Astrocyte (in vitro differentiated cells and primary cell): ENCODE results near the gene LRRC37A. TPM values are rescaled to one million over a fixed set of nuclear protein-coding genes. Genes with fewer than 3 reads are reported as not detected.
A peak's percentile ranks its signal among the peaks of the same experiment; 100 is the strongest.
"Not testable (repeated sequence)": the region's sequence is repeated elsewhere in the genome, so short reads cannot be mapped to it uniquely, and the experiment has no call there.

Source experiments
- DNase-seq: peaks from one replicate; pipeline ENCODE4 v3.0.0-alpha.2; 2010; ENCODE audit warnings: low read depth
- FAIRE-seq: peaks from 2 replicates; lab custom pipeline; 2011; peaks lifted over from hg19 to GRCh38; lab: Jason Lieb, UNC
- H2AFZ ChIP-seq: 2 replicates; pipeline ENCODE4 v1.6.0; 2012; ENCODE audit warnings: low read depth, low read length, inconsistent platforms
- H3K27ac ChIP-seq: 2 replicates; pipeline ENCODE4 v1.5.1; 2011; ENCODE audit warnings: low read depth, low read length, inconsistent platforms
- H3K27me3 ChIP-seq: 2 replicates; pipeline ENCODE4 v1.6.0; 2011; ENCODE audit warnings: low read length, inconsistent platforms; ENCODE audit not compliant: insufficient read depth
- H3K36me3 ChIP-seq: 2 replicates; pipeline ENCODE4 v1.5.1; 2011; ENCODE audit warnings: low read length, inconsistent platforms; ENCODE audit not compliant: insufficient read depth
- H3K4me1 ChIP-seq: 2 replicates; pipeline ENCODE4 v1.5.1; 2011; ENCODE audit warnings: low read length, inconsistent platforms; ENCODE audit not compliant: insufficient read depth
- H3K4me2 ChIP-seq: 2 replicates; pipeline ENCODE4 v1.6.0; 2012; ENCODE audit warnings: low read length, inconsistent platforms
- H3K4me3 ChIP-seq: 2 replicates; pipeline ENCODE4 v1.5.1; 2011; ENCODE audit warnings: low read depth, mild to moderate bottlenecking, low read length, inconsistent platforms; ENCODE audit not compliant: insufficient read depth
- H3K79me2 ChIP-seq: 2 replicates; pipeline ENCODE4 v1.6.0; 2012; ENCODE audit warnings: mild to moderate bottlenecking, low read length, inconsistent platforms; ENCODE audit not compliant: insufficient read depth
- H3K9ac ChIP-seq: 2 replicates; pipeline ENCODE4 v1.6.0; 2012; ENCODE audit warnings: mild to moderate bottlenecking, low read length, inconsistent platforms
- H3K9me3 ChIP-seq: 2 replicates; pipeline ENCODE4 v1.5.1; 2012; ENCODE audit warnings: low read depth, mild to moderate bottlenecking, low read length, inconsistent platforms; ENCODE audit not compliant: insufficient read depth
- H4K20me1 ChIP-seq: 2 replicates; pipeline ENCODE4 v1.6.0; 2012; ENCODE audit warnings: low read length, inconsistent platforms; ENCODE audit not compliant: insufficient read depth
- H3K27ac Mint-ChIP-seq: one replicate; pipeline ENCODE4 v1.8.0; 2021; ENCODE audit warnings: mild to moderate bottlenecking, mixed read lengths; ENCODE audit not compliant: unreplicated experiment
- H3K27me3 Mint-ChIP-seq: one replicate; pipeline ENCODE4 v1.8.0; 2021; ENCODE audit warnings: low read depth, mixed read lengths; ENCODE audit not compliant: unreplicated experiment
- H3K36me3 Mint-ChIP-seq: one replicate; pipeline ENCODE4 v1.8.0; 2021; ENCODE audit warnings: low read depth, mixed read lengths; ENCODE audit not compliant: unreplicated experiment
- H3K4me1 Mint-ChIP-seq: one replicate; pipeline ENCODE4 v1.8.0; 2021; ENCODE audit warnings: low read depth, mixed read lengths; ENCODE audit not compliant: unreplicated experiment
- H3K4me3 Mint-ChIP-seq: one replicate; pipeline ENCODE4 v1.8.0; 2021; ENCODE audit warnings: mild to moderate bottlenecking, moderate library complexity, mixed read lengths; ENCODE audit not compliant: unreplicated experiment
- H3K9me3 Mint-ChIP-seq: one replicate; pipeline ENCODE4 v1.8.0; 2021; ENCODE audit warnings: mild to moderate bottlenecking, mixed read lengths; ENCODE audit not compliant: unreplicated experiment
- total RNA-seq: library from RNA; stranded (reverse); gene quantifications from 2 replicates; pipeline ENCODE4 v1.2.1, GENCODE V29; 2021

LRRC37A gene
- total RNA-seq, 1 donor from 2014 or later: 4.2 TPM

DNA sequence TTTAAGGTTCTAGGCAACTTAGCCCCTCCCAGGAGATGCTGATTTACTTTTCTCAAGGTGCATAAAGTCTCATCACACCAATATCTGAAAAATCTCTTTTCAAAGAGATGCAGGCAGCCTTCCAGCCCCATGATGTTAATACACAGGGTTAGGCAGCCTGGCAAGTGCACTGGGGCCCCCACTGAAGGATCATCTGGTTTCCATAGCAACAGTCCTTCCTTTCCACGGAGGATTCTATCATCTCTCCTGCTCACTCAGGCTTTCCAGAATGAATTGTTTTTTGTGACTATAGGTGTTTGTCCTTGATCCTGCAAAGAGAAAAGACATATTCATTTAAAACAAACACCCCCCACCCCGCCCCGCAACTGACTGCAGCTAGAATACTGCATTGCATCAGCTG, 72.6 kb downstream of the LRRC37A start:
- not testable (repeated sequence) for H3K27me3 ChIP-seq, H4K20me1 ChIP-seq, H3K4me2 ChIP-seq, DNase-seq, H3K27ac ChIP-seq, H3K4me1 ChIP-seq, H3K79me2 ChIP-seq, H3K9ac ChIP-seq, H3K4me3 Mint-ChIP-seq, H3K4me1 Mint-ChIP-seq, H3K9me3 ChIP-seq, H3K27me3 Mint-ChIP-seq, H3K36me3 Mint-ChIP-seq, FAIRE-seq, H3K9me3 Mint-ChIP-seq, H3K36me3 ChIP-seq, H3K4me3 ChIP-seq, H2AFZ ChIP-seq, H3K27ac Mint-ChIP-seq

DNA sequence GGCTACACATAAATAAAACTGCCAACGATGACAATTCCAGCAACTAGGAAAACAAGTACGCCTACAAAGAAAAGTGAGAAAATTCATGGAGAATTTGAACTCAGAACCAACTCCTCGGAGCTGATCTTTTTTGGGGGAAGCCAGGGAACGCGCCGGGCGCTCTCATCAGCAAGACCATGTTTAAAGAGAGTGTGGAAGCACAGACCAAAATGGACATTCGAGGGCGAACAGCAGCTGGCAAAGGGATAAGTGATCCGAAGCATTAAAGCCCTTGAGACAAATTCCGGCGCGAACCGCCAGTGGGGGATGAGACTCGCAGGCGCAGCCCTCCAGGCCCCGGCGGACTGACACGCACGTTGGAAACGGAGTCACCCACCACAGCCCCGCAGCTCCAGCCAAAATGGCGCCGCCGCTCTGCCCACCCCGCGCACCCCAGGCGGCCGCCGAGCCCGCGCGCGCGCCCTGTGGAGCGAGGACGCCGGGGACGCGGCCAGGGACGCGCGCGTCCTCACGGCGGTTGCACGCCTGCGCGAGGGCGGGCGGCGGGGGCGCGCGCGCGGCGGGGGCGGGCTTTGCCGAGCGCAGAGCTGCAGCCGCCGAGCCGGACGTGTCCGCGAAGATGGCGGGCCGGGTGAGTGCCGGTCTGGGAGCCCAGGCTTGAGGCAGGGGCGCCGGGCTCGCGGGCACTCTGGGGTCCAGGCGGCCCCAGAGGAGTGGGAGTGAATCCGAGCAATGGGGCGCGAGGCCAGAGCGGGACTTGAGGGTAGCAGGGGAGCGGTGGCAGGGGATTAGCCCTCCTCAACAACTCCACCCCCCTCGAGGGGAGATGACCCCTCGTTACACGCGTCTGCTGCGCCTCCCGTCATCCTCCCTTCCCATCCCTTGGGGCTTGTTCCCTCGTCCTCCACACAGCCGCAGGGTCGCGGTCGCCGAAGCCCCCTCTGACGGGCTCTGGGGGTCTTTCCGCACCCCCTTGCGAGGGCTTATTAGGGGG, 77.6 kb downstream of the LRRC37A start:
- H3K9me3 Mint-ChIP-seq, H3K9ac ChIP-seq, H3K4me2 ChIP-seq, H3K36me3 ChIP-seq, H3K79me2 ChIP-seq, H2AFZ ChIP-seq, DNase-seq, H3K4me1 Mint-ChIP-seq, H3K4me3 ChIP-seq, H3K27ac ChIP-seq, H3K27me3 Mint-ChIP-seq, H4K20me1 ChIP-seq, H3K27ac Mint-ChIP-seq, H3K9me3 ChIP-seq, H3K36me3 Mint-ChIP-seq, H3K4me3 Mint-ChIP-seq, H3K4me1 ChIP-seq, H3K27me3 ChIP-seq: not testable (repeated sequence)
- peak; percentile 37 for FAIRE-seq

DNA sequence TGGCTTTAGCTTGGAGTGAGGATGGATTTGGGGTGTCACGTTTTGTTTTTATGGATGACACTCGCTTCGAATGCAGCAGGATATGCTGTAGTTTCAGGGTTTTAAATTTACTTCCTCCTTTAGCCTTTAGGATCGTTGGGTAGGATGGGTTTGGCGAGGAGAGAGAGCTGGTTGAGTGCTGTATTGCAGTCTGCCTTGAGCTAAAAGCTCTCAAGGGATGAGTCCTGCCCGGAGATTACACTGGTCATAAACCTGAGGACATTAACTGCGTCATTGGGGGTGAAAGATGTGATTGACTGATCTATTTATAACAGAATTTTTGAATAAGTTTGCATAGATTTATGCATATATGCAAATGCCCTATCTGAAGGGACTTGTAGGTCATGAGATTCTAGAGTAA, 78.5 kb downstream of the LRRC37A start:
- not testable (repeated sequence) for H3K4me1 ChIP-seq, H3K27ac Mint-ChIP-seq, H3K4me2 ChIP-seq, H3K79me2 ChIP-seq, H3K27me3 Mint-ChIP-seq, H3K27ac ChIP-seq, H3K4me3 Mint-ChIP-seq, H3K4me3 ChIP-seq, H3K9me3 Mint-ChIP-seq, H3K36me3 Mint-ChIP-seq, H3K27me3 ChIP-seq, H3K4me1 Mint-ChIP-seq, H3K36me3 ChIP-seq, H3K9ac ChIP-seq, H4K20me1 ChIP-seq, H2AFZ ChIP-seq, H3K9me3 ChIP-seq, DNase-seq
- peak; percentile 95 for FAIRE-seq

DNA sequence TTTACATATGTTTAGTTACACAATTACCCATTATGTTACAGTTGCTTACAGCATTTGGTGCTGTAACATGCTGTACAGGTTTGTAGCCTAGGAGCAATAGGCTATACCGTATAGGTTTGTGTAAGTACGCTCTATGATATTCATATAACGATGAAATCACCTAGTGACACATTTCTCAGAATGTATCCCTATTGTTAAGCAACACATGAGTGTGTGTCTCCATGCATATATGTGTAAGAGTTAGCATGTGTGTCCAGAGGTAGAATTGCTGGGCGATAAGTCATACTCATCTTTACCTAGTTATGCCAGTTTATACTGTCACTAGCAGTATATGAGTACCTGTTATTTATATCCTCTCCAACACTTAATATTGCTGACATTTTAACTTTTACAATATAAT, 88.2 kb downstream of the LRRC37A start:
- not testable (repeated sequence) for H3K4me3 Mint-ChIP-seq, H3K9ac ChIP-seq, H3K27ac ChIP-seq, H3K9me3 Mint-ChIP-seq, H3K27me3 ChIP-seq, H3K9me3 ChIP-seq, DNase-seq, H3K4me1 Mint-ChIP-seq, H2AFZ ChIP-seq, H3K4me2 ChIP-seq, H3K4me1 ChIP-seq, H3K79me2 ChIP-seq, H3K36me3 Mint-ChIP-seq, H3K36me3 ChIP-seq, H4K20me1 ChIP-seq, H3K27ac Mint-ChIP-seq, H3K4me3 ChIP-seq, H3K27me3 Mint-ChIP-seq
- peak; percentile 66 for FAIRE-seq

DNA sequence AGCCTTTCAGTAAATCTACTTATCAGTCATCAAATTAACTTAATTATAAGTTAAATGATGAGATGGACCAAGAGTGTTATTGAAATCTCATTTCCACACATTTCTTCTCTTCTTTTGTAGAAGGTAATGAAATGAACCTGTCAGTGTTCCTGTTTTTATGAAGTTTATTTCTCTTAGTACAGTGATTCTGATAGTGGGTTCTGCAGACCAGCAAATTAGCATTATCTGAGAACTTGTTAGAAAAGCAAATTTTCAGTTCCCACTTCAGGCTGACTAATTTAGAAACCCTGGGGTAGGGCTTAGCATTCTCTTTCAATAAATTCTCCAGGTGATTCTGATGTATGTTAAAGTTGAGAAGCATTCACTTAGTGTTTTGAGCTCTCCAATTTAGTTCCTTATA, 90.6 kb downstream of the LRRC37A start:
- H3K27me3 Mint-ChIP-seq, DNase-seq, H3K4me1 ChIP-seq, H3K9me3 Mint-ChIP-seq, H2AFZ ChIP-seq, H3K9me3 ChIP-seq, H3K79me2 ChIP-seq, H3K4me3 Mint-ChIP-seq, H3K27me3 ChIP-seq, H3K27ac ChIP-seq, FAIRE-seq, H3K27ac Mint-ChIP-seq, H3K4me2 ChIP-seq, H3K4me1 Mint-ChIP-seq, H3K4me3 ChIP-seq, H3K36me3 Mint-ChIP-seq, H3K9ac ChIP-seq, H4K20me1 ChIP-seq, H3K36me3 ChIP-seq: not testable (repeated sequence)
